A549 (cell line): Measurements from ENCODE around the gene DEPDC5. TPM values are rescaled to one million over a fixed set of nuclear protein-coding genes. Genes with fewer than 3 reads are reported as not detected.

Experiments
- ATAC-seq, 2 experiments: fragments of 200-7000 bp in 1 of 2; fragments of >200 bp in 1 of 2; cut with Nextera tagmentation in 1 of 2; cut with Tn5 transposase in 1 of 2; 3 replicates each; pipeline versions ENCODE4 v1.8.0 to v1.9.1; 2018 to 2020; ENCODE audit warnings: mild to moderate bottlenecking in 1 of 2, moderate library complexity in 1 of 2
- CTCF ChIA-PET: fragments of 300-600 bp; sonication (Branson Sonifier 250); formaldehyde crosslinking; extraction: SDS; loops from one replicate; lab custom pipeline; 2021; ENCODE audit warnings: antibody characterized with exemption, inconsistent platforms; lab: Yijun Ruan, JAX
- POLR2A ChIA-PET: fragments of 350-600 bp; formaldehyde crosslinking; extraction: SDS; loops from one replicate; lab custom pipeline; 2021; ENCODE audit warnings: antibody characterized with exemption, inconsistent platforms; lab: Yijun Ruan, JAX
- DNase-seq, 2 experiments: peaks; one replicate each; pipeline versions ENCODE4 v3.0.0 to v3.0.0-alpha.2; 2011 to 2016; ENCODE audit warnings: low read depth in 1 of 2, low spot score in 1 of 2
- FAIRE-seq: peaks from 2 replicates; lab custom pipeline; 2011; peaks lifted over from hg19 to GRCh38; lab: Jason Lieb, UNC
- H3K27ac ChIP-seq, 2 experiments: fragments of >200 bp; sonication (Bioruptor Twin); formaldehyde crosslinking; 3 replicates each; pipeline ENCODE4 v1.5.1; 2016 to 2017
- H3K4me1 ChIP-seq: fragments of >200 bp; sonication (Bioruptor Twin); formaldehyde crosslinking; 3 replicates; pipeline ENCODE4 v1.6.1; 2016
- H3K4me2 ChIP-seq: fragments of >200 bp; sonication (Bioruptor Twin); formaldehyde crosslinking; 3 replicates; pipeline ENCODE4 v1.6.1; 2016
- H3K4me3 ChIP-seq: fragments of >200 bp; sonication (Bioruptor Twin); formaldehyde crosslinking; 3 replicates; pipeline ENCODE4 v1.5.1; 2016
- H3K9me3 ChIP-seq: fragments of >200 bp; sonication (Bioruptor Twin); formaldehyde crosslinking; 3 replicates; pipeline ENCODE4 v1.6.1; 2016
- BHLHE40 ChIP-seq: IDR thresholded peaks from 2 replicates; pipeline ENCODE4 v1.6.1; 2012; ENCODE audit warnings: low read depth, low read length, inconsistent platforms
- CEBPB ChIP-seq, 2 experiments: fragments of >200 bp in 1 of 2; sonication (Bioruptor Twin) in 1 of 2; formaldehyde crosslinking in 1 of 2; IDR thresholded peaks; 2 replicates each; pipeline ENCODE4 v1.6.1; 2012 to 2016
- CHD2 ChIP-seq: fragments of 150-350 bp; IDR thresholded peaks from 2 replicates; pipeline ENCODE4 v1.6.1; 2014; ENCODE audit warnings: low read length; ENCODE audit not compliant: partially characterized antibody
- ELK1 ChIP-seq: fragments of 150-350 bp; IDR thresholded peaks from 2 replicates; pipeline ENCODE4 v1.6.1; 2014; ENCODE audit warnings: low read depth, mild to moderate bottlenecking, low read length
- EP300 ChIP-seq, 2 experiments: fragments of >200 bp; sonication (Bioruptor Twin); formaldehyde crosslinking; IDR thresholded peaks; 2 replicates in 1 of 2; 3 replicates in 1 of 2; pipeline ENCODE4 v1.6.1; 2016 to 2017
- FOSL2 ChIP-seq, 2 experiments: fragments of 450-650 bp in 1 of 2; fragments of >200 bp in 1 of 2; sonication (Bioruptor Twin) in 1 of 2; formaldehyde crosslinking; IDR thresholded peaks; 2 replicates each; pipeline versions ENCODE4 v1.5.0 to v1.6.1; 2016 to 2020; ENCODE audit warnings: mild to moderate bottlenecking in 1 of 2, moderate library complexity in 1 of 2
- FOXS1 ChIP-seq: fragments of 250-450 bp; sonication (Bioruptor Pico); IDR thresholded peaks from 2 replicates; pipeline ENCODE4 v1.5.0; 2020; ENCODE audit warnings: mild to moderate bottlenecking, moderate library complexity
- GATA3 ChIP-seq: IDR thresholded peaks from 2 replicates; pipeline ENCODE4 v1.6.1; 2012; ENCODE audit warnings: borderline replicate concordance
- HEYL ChIP-seq: fragments of 250-450 bp; sonication (Bioruptor Pico); IDR thresholded peaks from 2 replicates; pipeline ENCODE4 v1.8.0; 2021; ENCODE audit warnings: mild to moderate bottlenecking, moderate library complexity
- HMGXB4 ChIP-seq: fragments of 250-450 bp; sonication (Bioruptor Pico); IDR thresholded peaks from 2 replicates; pipeline ENCODE4 v1.5.0; 2021; ENCODE audit warnings: mild to moderate bottlenecking, moderate library complexity, borderline replicate concordance
- KDM1A ChIP-seq: fragments of 200-600 bp; sonication (generic); IDR thresholded peaks from 2 replicates; pipeline ENCODE4 v1.6.1; 2016; ENCODE audit warnings: low read depth, mild to moderate bottlenecking
- MAZ ChIP-seq: fragments of 150-350 bp; IDR thresholded peaks from 2 replicates; pipeline ENCODE4 v1.6.1; 2014; ENCODE audit warnings: antibody characterized with exemption, low read depth, low read length, borderline replicate concordance
- NFE2L2 ChIP-seq: fragments of 150-350 bp; conservative IDR thresholded peaks from 2 replicates; pipeline ENCODE4 v1.6.1; 2014; ENCODE audit warnings: low read length
- NPAS2 ChIP-seq: fragments of 250-450 bp; sonication (Bioruptor Pico); IDR thresholded peaks from 2 replicates; pipeline ENCODE4 v1.8.0; 2022; ENCODE audit warnings: mild to moderate bottlenecking, moderate library complexity, borderline replicate concordance
- PHF8 ChIP-seq: fragments of 200-600 bp; sonication (generic); IDR thresholded peaks from 2 replicates; pipeline ENCODE4 v1.6.1; 2016; ENCODE audit warnings: low read depth, mild to moderate bottlenecking, antibody characterized with exemption, moderate library complexity, borderline replicate concordance
- POLR2A ChIP-seq: IDR thresholded peaks from 2 replicates; pipeline ENCODE4 v1.6.1; 2012; ENCODE audit warnings: mild to moderate bottlenecking, low read length
- RAD21 ChIP-seq, 2 experiments: fragments of >200 bp in 1 of 2; sonication (Bioruptor Twin) in 1 of 2; formaldehyde crosslinking in 1 of 2; IDR thresholded peaks in 1 of 2; conservative IDR thresholded peaks in 1 of 2; 2 replicates in 1 of 2; 3 replicates in 1 of 2; pipeline ENCODE4 v1.6.1; 2012 to 2018; ENCODE audit warnings: inconsistent platforms in 1 of 2
- RNF2 ChIP-seq: fragments of 200-600 bp; sonication (generic); IDR thresholded peaks from 2 replicates; pipeline ENCODE4 v1.6.1; 2016; ENCODE audit warnings: low read depth, mild to moderate bottlenecking, antibody characterized with exemption, moderate library complexity, borderline replicate concordance
- ZC3H11A ChIP-seq: fragments of 450-650 bp; IDR thresholded peaks from 2 replicates; pipeline ENCODE4 v1.6.1; 2014; ENCODE audit warnings: antibody characterized with exemption, mild to moderate bottlenecking
- ZFP36 ChIP-seq: fragments of 450-650 bp; IDR thresholded peaks from 2 replicates; pipeline ENCODE4 v1.6.1; 2014; ENCODE audit warnings: borderline replicate concordance; ENCODE audit not compliant: partially characterized antibody
- ZSCAN20 ChIP-seq: fragments of 250-450 bp; sonication (Bioruptor Pico); IDR thresholded peaks from 2 replicates; pipeline ENCODE4 v1.8.0; 2022; ENCODE audit warnings: mild to moderate bottlenecking, moderate library complexity
- WGBS: methylation state at CpG from one replicate; pipeline ENCODE4 v1.1.6; 2017; ENCODE audit errors: missing lambda C conversion rate; 5-methylcytosine and 5-hydroxymethylcytosine counted together
- polyA plus RNA-seq, 4 experiments: library from polyadenylated mRNA; depleted of rRNA in 3 of 4; stranded (reverse); fragments of >200 nt; fragmentation: RNase III in 1 of 4; extraction: RNeasy Plus Mini Kit Qiagen cat#74134 plus additional on column Dnase treatment in 1 of 4; gene quantifications; 2 replicates in 3 of 4; 3 replicates in 1 of 4; pipeline ENCODE4 v1.2.3, GENCODE V29; 2011 to 2017
- TF ChIP-seq, protein P1 (sequence below): fragments of >200 bp; sonication (Bioruptor Twin); formaldehyde crosslinking; IDR thresholded peaks from 2 replicates; pipeline ENCODE4 v1.6.1; 2016
- TF ChIP-seq, protein P2 (sequence below): fragments of >200 bp; sonication (Bioruptor Twin); formaldehyde crosslinking; IDR thresholded peaks from 3 replicates; pipeline ENCODE4 v1.6.1; 2016
- TF ChIP-seq, protein P3 (sequence below): IDR thresholded peaks from 2 replicates; pipeline ENCODE4 v1.6.1; 2012

Gene DEPDC5
- polyA plus RNA-seq, 2 of the 4 experiments (the other 2 are of a cell fraction): 4.4 to 10.1 TPM

DNA sequence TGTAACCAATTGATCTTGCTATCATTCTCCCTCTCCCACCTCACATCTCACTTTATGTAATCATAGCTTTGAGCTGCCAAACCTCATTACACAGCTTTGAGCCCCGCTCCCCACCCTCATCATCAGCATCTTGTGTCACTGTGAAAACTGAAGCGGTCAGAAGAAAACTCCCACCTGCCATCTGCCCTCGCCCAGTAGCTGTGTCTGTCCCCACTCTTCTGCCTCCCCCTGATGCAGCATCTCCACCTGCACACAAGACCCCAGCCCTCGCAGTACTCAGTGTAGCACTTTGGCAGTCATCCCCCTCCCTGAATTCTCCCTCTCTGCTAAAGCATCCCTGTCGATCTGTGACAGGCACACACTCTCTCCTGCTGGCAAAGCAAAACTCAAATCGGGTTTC lies 130.2 kb downstream of the DEPDC5 start:
- WGBS: 74% methylated on average over 6 of the region's 6 CpGs
- TF ChIP-seq NFE2L2 (no peak), PHF8 (no peak), BHLHE40 (no peak), ELK1 (no peak), ZSCAN20 (CRISPR knock-in tag) (no peak), KDM1A (no peak), ZC3H11A (no peak), CEBPB (IDR thresholded peaks at IDR 0.05) (no peak), FOXS1 (CRISPR knock-in tag) (no peak), CHD2 (no peak), POLR2A (no peak)
- TF ChIP-seq, protein P1, sequence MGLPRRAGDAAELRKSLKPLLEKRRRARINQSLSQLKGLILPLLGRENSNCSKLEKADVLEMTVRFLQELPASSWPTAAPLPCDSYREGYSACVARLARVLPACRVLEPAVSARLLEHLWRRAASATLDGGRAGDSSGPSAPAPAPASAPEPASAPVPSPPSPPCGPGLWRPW: no peak
- TF ChIP-seq, protein P2, sequence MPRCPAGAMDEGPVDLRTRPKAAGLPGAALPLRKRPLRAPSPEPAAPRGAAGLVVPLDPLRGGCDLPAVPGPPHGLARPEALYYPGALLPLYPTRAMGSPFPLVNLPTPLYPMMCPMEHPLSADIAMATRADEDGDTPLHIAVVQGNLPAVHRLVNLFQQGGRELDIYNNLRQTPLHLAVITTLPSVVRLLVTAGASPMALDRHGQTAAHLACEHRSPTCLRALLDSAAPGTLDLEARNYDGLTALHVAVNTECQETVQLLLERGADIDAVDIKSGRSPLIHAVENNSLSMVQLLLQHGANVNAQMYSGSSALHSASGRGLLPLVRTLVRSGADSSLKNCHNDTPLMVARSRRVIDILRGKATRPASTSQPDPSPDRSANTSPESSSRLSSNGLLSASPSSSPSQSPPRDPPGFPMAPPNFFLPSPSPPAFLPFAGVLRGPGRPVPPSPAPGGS: no peak

DNA sequence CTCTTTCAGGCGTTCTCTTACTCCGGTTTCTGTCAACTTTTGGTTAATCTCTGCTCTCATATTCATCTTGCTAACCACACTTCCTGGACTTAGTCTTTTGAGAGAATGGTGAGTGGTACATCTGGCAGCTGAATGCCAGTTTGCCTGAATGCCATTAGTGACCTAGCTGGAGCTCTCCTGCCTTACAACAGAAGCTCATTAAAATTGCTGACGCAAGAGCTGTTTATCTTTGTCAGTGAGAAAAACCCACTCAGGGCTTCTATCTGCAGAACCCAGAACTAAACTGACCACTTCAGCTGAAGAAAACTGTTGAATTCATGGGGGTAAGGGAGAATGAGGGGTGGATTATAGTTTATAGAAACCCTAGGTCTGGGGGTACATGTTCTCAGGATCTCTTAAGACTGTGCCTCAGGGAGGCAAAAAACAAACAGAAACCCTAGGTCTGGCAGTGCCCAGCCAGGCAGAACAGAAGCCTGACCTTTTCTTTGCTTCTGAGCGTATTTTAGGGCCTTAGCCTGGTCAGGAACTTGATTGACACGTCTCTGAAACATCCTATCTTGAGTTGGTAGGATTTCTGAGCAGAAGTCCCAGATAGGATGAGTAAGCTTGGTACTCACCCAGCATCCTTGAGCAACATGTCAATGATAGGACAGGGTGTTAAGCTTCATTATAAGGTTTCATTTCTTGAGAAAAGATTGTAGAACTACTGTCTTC lies 137.7 kb downstream of the DEPDC5 start:
- Histone ChIP-seq H3K4me1 (no peaks in the 10 kb centered on the region), H3K4me2 (no peak overlapping the region), H3K27ac (no peak overlapping the region), H3K4me3 (no peak overlapping the region), H3K9me3 (no peaks in the 10 kb centered on the region)
- ChIA-PET CTCF (interaction anchor here (0.6 kb wide), 1 partner anchor 49 kb away, joined by 3 read pairs; no protein-coding TSS in a partner anchor), POLR2A (no interaction called here)
- DNase-seq (no peak), ATAC-seq (no peak), FAIRE-seq (no peak)
- WGBS: 91% methylated on average over 5 of the region's 5 CpGs
- TF ChIP-seq NFE2L2 (no peak), CHD2 (no peak), RAD21 (conservative IDR thresholded peaks at IDR 0.05 in 1 of 2, IDR thresholded peaks at IDR 0.05 in 1 of 2) (no peak), ZSCAN20 (CRISPR knock-in tag) (no peak)

More for the DNA sequence above, 130.2 kb downstream of the DEPDC5 start:
- H3K9me3 ChIP-seq: no peaks in the 10 kb centered on the region
- H3K4me1 ChIP-seq: no peaks in the 10 kb centered on the region
- no peak for DNase-seq
- H3K27ac ChIP-seq: no peak overlapping the region
- POLR2A ChIA-PET: no interaction called here
- H3K4me2 ChIP-seq: no peak overlapping the region
- CTCF ChIA-PET: interaction anchor here (0.8 kb wide), 1 partner anchor 13 kb away, joined by 3 read pairs; no protein-coding TSS in a partner anchor
- FAIRE-seq: no peak
- no peak overlapping the region for H3K4me3 ChIP-seq
- ATAC-seq: no peak

GRCh38 chr22:31892080-31892433 lies 138.2 kb downstream of the DEPDC5 start:
- 93% methylated on average over 2 of the region's 2 CpGs for WGBS
- ATAC-seq: no peak
- FAIRE-seq: no peak
- ChIA-PET CTCF (no interaction called here), POLR2A (no interaction called here)
- TF ChIP-seq FOSL2 (IDR thresholded peaks at IDR 0.05): no peak
- TF ChIP-seq FOSL2 (CRISPR knock-in tag; IDR thresholded peaks at IDR 0.05): no peak
- TF ChIP-seq ZSCAN20 (CRISPR knock-in tag): no peak
- DNase-seq: no peak
- Histone ChIP-seq H3K4me2 (no peak overlapping the region), H3K27ac (no peak overlapping the region), H3K4me3 (no peak overlapping the region), H3K9me3 (no peaks in the 10 kb centered on the region), H3K4me1 (no peaks in the 10 kb centered on the region)

- ChIA-PET CTCF (no interaction called here), POLR2A (no interaction called here)
- no peak overlapping the region for H3K4me3 ChIP-seq
- DNase-seq (no peak), FAIRE-seq (no peak), ATAC-seq (no peak)
- WGBS: 100% methylated on average over 6 of the region's 6 CpGs
- H3K4me2 ChIP-seq: no peak overlapping the region
- no peak overlapping the region for H3K27ac ChIP-seq
- H3K4me1 ChIP-seq: no peaks in the 10 kb centered on the region
- no peaks in the 10 kb centered on the region for H3K9me3 ChIP-seq
- TF ChIP-seq, protein P3, sequence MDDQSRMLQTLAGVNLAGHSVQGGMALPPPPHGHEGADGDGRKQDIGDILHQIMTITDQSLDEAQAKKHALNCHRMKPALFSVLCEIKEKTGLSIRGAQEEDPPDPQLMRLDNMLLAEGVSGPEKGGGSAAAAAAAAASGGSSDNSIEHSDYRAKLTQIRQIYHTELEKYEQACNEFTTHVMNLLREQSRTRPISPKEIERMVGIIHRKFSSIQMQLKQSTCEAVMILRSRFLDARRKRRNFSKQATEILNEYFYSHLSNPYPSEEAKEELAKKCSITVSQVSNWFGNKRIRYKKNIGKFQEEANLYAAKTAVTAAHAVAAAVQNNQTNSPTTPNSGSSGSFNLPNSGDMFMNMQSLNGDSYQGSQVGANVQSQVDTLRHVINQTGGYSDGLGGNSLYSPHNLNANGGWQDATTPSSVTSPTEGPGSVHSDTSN: no peak
- TF ChIP-seq GATA3: no peak
- TF ChIP-seq EP300 (IDR thresholded peaks at IDR 0.05): no peak
- TF ChIP-seq NPAS2: no peak
- no peak for TF ChIP-seq RAD21 (conservative IDR thresholded peaks at IDR 0.05 in 1 of 2, IDR thresholded peaks at IDR 0.05 in 1 of 2)
- TF ChIP-seq RNF2: no peak
- no peak for TF ChIP-seq NFE2L2
- TF ChIP-seq MAZ: no peak
- TF ChIP-seq HMGXB4 (CRISPR knock-in tag): no peak
- TF ChIP-seq HEYL: no peak
- TF ChIP-seq ZFP36: no peak
These were observed 139.6 kb downstream of the DEPDC5 start for GRCh38 chr22:31893460-31893859.
